Mesothelial cell of epicardium (in vitro differentiated cells): ENCODE measurements around the gene CYTH3. TPM values are rescaled to one million over a fixed set of nuclear protein-coding genes. Genes with fewer than 3 reads are reported as not detected.

Experiments
- DNase-seq, 2 experiments: peaks; one replicate each; pipeline ENCODE4 v3.0.0; 2021; ENCODE audit warnings: low spot score in 2 of 2; ENCODE audit not compliant: unreplicated experiment in 2 of 2
- H3K27ac Mint-ChIP-seq: 2 replicates; pipeline ENCODE4 v1.8.0; 2021; ENCODE audit warnings: mixed read lengths
- H3K27me3 Mint-ChIP-seq: 2 replicates; pipeline ENCODE4 v1.8.0; 2021; ENCODE audit warnings: low read depth, mixed read lengths
- H3K36me3 Mint-ChIP-seq: 2 replicates; pipeline ENCODE4 v1.8.0; 2021; ENCODE audit warnings: mixed read lengths
- H3K4me1 Mint-ChIP-seq: 2 replicates; pipeline ENCODE4 v1.8.0; 2021; ENCODE audit warnings: mixed read lengths
- H3K4me3 Mint-ChIP-seq: 2 replicates; pipeline ENCODE4 v1.8.0; 2021; ENCODE audit warnings: mild to moderate bottlenecking, moderate library complexity, mixed read lengths
- H3K9me3 Mint-ChIP-seq: 2 replicates; pipeline ENCODE4 v1.8.0; 2021; ENCODE audit warnings: mixed read lengths
- CTCF ChIP-seq: fragments of 200-600 bp; sonication (generic); IDR thresholded peaks from one replicate; pipeline ENCODE4 v1.5.0; 2021; ENCODE audit warnings: antibody characterized with exemption; ENCODE audit not compliant: unreplicated experiment
- total RNA-seq: library from RNA; stranded (reverse); gene quantifications from 3 replicates; pipeline ENCODE4 v1.2.1, GENCODE V29; 2021

CYTH3 gene
- total RNA-seq, 1 donor from 2014 or later, result 29.2 TPM

GRCh38 chr7:6212008-6212407, 60.4 kb downstream of the CYTH3 start:
- no peak overlapping the region for H3K27ac Mint-ChIP-seq

GRCh38 chr7:6210621-6211372, 61.6 kb downstream of the CYTH3 start:
- no peak for TF ChIP-seq CTCF
- no peak overlapping the region for H3K4me3 Mint-ChIP-seq
- DNase-seq, result no peak
- peaks cover 7% of the 10 kb centered on the region for H3K4me1 Mint-ChIP-seq
- H3K27me3 Mint-ChIP-seq, result no peaks in the 10 kb centered on the region
- peaks cover 7% of the 10 kb centered on the region for H3K9me3 Mint-ChIP-seq
- H3K27ac Mint-ChIP-seq, result no peak overlapping the region
- peaks cover 3% of the 10 kb centered on the region for H3K36me3 Mint-ChIP-seq

More at GRCh38 chr7:6212008-6212407, 60.4 kb downstream of the CYTH3 start:
- Mint-ChIP-seq H3K4me3 (no peak overlapping the region), H3K9me3 (peaks cover 10% of the 10 kb centered on the region), H3K36me3 (peaks cover 4% of the 10 kb centered on the region), H3K4me1 (no peaks in the 10 kb centered on the region), H3K27me3 (no peaks in the 10 kb centered on the region)
- DNase-seq, result no peak
- no peak for TF ChIP-seq CTCF

- no peaks in the 10 kb centered on the region for H3K36me3 Mint-ChIP-seq
- H3K27me3 Mint-ChIP-seq, result no peaks in the 10 kb centered on the region
- H3K4me1 Mint-ChIP-seq, result peaks cover 9% of the 10 kb centered on the region
- TF ChIP-seq CTCF, result no peak
- H3K4me3 Mint-ChIP-seq, result no peak overlapping the region
- no peak for DNase-seq
- H3K9me3 Mint-ChIP-seq, result peaks cover 3% of the 10 kb centered on the region
- H3K27ac Mint-ChIP-seq, result no peak overlapping the region
These were observed 63.1 kb downstream of the CYTH3 start for GRCh38 chr7:6209340-6209739.

- Mint-ChIP-seq H3K4me1 (peaks cover 9% of the 10 kb centered on the region), H3K27ac (no peak overlapping the region), H3K36me3 (no peaks in the 10 kb centered on the region), H3K9me3 (peaks cover 3% of the 10 kb centered on the region), H3K27me3 (no peaks in the 10 kb centered on the region), H3K4me3 (no peak overlapping the region)
- DNase-seq, result no peak
- TF ChIP-seq CTCF, result no peak
These were observed 63.7 kb downstream of the CYTH3 start for GRCh38 chr7:6208573-6209328.

- peak overlapping the region; percentile 48 for H3K27ac Mint-ChIP-seq
- TF ChIP-seq CTCF, result no peak
- H3K9me3 Mint-ChIP-seq, result no peaks in the 10 kb centered on the region
- H3K4me1 Mint-ChIP-seq, result peaks cover 9% of the 10 kb centered on the region
- H3K4me3 Mint-ChIP-seq, result no peak overlapping the region
- H3K36me3 Mint-ChIP-seq, result no peaks in the 10 kb centered on the region
- no peaks in the 10 kb centered on the region for H3K27me3 Mint-ChIP-seq
- no peak for DNase-seq
These were observed 66.3 kb downstream of the CYTH3 start for GRCh38 chr7:6205971-6206660.
